ENCODE results near the gene ADAMTS3.

DNA sequence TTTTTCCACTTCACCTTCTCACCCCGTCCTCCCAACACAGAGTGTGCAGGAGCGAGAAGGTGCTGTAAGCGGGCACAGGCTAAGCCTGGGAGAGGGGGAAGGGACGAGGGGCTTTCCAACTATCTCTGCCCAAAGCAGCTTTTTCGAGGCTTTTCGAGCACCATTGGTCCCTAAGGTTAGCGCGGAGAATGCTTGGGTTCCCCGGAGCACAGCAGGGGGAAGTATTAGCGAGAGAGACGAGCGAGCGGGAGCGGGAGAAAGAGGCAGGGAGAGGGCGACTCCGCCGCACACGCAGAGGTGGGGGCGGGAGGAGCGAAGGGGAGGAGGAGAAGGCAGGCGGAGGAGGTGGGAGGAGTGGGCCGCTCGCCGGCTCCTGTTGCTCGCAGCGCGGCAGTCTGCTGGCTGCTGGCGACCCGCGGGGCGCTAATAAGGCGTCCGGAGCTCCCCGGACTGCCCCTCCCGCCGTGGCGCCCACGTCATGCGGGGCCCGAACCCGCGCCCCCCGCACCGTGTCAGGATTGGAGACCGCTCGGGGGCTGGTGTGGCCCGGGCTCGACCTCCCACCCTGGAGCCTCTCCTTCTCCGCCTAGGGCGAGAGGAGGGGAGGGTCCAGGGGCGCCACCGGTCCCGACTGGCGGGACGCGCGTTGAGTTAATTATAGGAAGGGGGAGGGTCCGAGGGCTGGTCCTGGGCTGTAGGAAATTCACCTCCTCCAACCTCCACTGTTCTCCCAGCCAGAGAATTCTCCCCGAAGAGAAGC is at the start of gene ADAMTS3:
- no peak for TF ChIP-seq POLR2A (IDR thresholded peaks at IDR 0.05)
- TF ChIP-seq, protein P1, sequence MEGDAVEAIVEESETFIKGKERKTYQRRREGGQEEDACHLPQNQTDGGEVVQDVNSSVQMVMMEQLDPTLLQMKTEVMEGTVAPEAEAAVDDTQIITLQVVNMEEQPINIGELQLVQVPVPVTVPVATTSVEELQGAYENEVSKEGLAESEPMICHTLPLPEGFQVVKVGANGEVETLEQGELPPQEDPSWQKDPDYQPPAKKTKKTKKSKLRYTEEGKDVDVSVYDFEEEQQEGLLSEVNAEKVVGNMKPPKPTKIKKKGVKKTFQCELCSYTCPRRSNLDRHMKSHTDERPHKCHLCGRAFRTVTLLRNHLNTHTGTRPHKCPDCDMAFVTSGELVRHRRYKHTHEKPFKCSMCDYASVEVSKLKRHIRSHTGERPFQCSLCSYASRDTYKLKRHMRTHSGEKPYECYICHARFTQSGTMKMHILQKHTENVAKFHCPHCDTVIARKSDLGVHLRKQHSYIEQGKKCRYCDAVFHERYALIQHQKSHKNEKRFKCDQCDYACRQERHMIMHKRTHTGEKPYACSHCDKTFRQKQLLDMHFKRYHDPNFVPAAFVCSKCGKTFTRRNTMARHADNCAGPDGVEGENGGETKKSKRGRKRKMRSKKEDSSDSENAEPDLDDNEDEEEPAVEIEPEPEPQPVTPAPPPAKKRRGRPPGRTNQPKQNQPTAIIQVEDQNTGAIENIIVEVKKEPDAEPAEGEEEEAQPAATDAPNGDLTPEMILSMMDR (IDR thresholded peaks at IDR 0.05), result no peak
